ENCODE data around the gene PDE6C.

The PDE6C gene

GRCh38 chr10:93612311-93612710, at the start of gene PDE6C:
TSS of gene PDE6C (plus strand) at chr10:93612537. CDS start at chr10:93612726, 189 bp downstream.
- Histone ChIP-seq H3K27ac (ENCODE audit: low read depth, low read length) (no peak within 1 kb of the TSS), H3K9me3 (ENCODE audit: control insufficient read depth, insufficient read depth, low read depth, low read length) (no peaks in the 10 kb centered on the region), H3K36me3 (ENCODE audit: control insufficient read depth, insufficient read depth, low read length) (no peaks in the 10 kb centered on the region), H3K4me1 (ENCODE audit: control insufficient read depth, insufficient read depth, low read length) (no peaks in the 10 kb centered on the region), H3K4me3 (ENCODE audit: low read depth, low read length) (no peak within 1 kb of the TSS), H3K27me3 (ENCODE audit: control insufficient read depth, insufficient read depth, low read length) (0 out of 2 replicates have a peak, but pooled peaks cover 3% of the 10 kb centered on the region), H3K9ac (ENCODE audit: low read length) (no peak within 1 kb of the TSS)

- Histone ChIP-seq H3K36me3 (ENCODE audit: control insufficient read depth, insufficient read depth, low read length) (no peaks in the 10 kb centered on the region), H3K27ac (ENCODE audit: low read depth, low read length) (no peak overlapping the region), H3K27me3 (ENCODE audit: control insufficient read depth, insufficient read depth, low read length) (peaks cover 85% of the 10 kb centered on the region), H3K4me1 (ENCODE audit: control insufficient read depth, insufficient read depth, low read length) (no peaks in the 10 kb centered on the region), H3K4me3 (ENCODE audit: low read depth, low read length) (no peak overlapping the region), H3K9me3 (ENCODE audit: control insufficient read depth, insufficient read depth, low read depth, low read length) (no peaks in the 10 kb centered on the region), H3K9ac (ENCODE audit: low read length) (no peak overlapping the region)
Observed at GRCh38 chr10:93565446-93565845, 46.9 kb upstream of the PDE6C start.

GRCh38 chr10:93566435-93567276, 45.7 kb upstream of the PDE6C start, which contains the start of gene FFAR4:
TSS of gene FFAR4 (plus strand) at chr10:93566665. CDS start at chr10:93566721, 56 bp downstream.
- H3K36me3 ChIP-seq (ENCODE audit: control insufficient read depth, insufficient read depth, low read length): no peaks in the 10 kb centered on the region
- peaks cover 92% of the 10 kb centered on the region for H3K27me3 ChIP-seq (ENCODE audit: control insufficient read depth, insufficient read depth, low read length)
- no peaks in the 10 kb centered on the region for H3K4me1 ChIP-seq (ENCODE audit: control insufficient read depth, insufficient read depth, low read length)
- H3K9ac ChIP-seq (ENCODE audit: low read length): no peak within 1 kb of the TSS
- H3K9me3 ChIP-seq (ENCODE audit: control insufficient read depth, insufficient read depth, low read depth, low read length): no peaks in the 10 kb centered on the region
- peak within 1 kb of the TSS; percentile 77 for H3K4me3 ChIP-seq (ENCODE audit: low read depth, low read length)
- H3K27ac ChIP-seq (ENCODE audit: low read depth, low read length): no peak within 1 kb of the TSS

GRCh38 chr10:93567277-93568104, 44.8 kb upstream of the PDE6C start:
- Histone ChIP-seq H3K4me3 (ENCODE audit: low read depth, low read length) (peak overlapping the region; percentile 77), H3K36me3 (ENCODE audit: control insufficient read depth, insufficient read depth, low read length) (no peaks in the 10 kb centered on the region), H3K9ac (ENCODE audit: low read length) (no peak overlapping the region), H3K27ac (ENCODE audit: low read depth, low read length) (no peak overlapping the region), H3K27me3 (ENCODE audit: control insufficient read depth, insufficient read depth, low read length) (peaks cover 94% of the 10 kb centered on the region), H3K4me1 (ENCODE audit: control insufficient read depth, insufficient read depth, low read length) (no peaks in the 10 kb centered on the region), H3K9me3 (ENCODE audit: control insufficient read depth, insufficient read depth, low read depth, low read length) (no peaks in the 10 kb centered on the region)

GRCh38 chr10:93568105-93568390, 44.3 kb upstream of the PDE6C start:
- H3K36me3 ChIP-seq (ENCODE audit: control insufficient read depth, insufficient read depth, low read length): no peaks in the 10 kb centered on the region
- no peaks in the 10 kb centered on the region for H3K4me1 ChIP-seq (ENCODE audit: control insufficient read depth, insufficient read depth, low read length)
- H3K27ac ChIP-seq (ENCODE audit: low read depth, low read length): no peak overlapping the region
- peak overlapping the region; percentile 31 for H3K4me3 ChIP-seq (ENCODE audit: low read depth, low read length)
- H3K9me3 ChIP-seq (ENCODE audit: control insufficient read depth, insufficient read depth, low read depth, low read length): no peaks in the 10 kb centered on the region
- H3K9ac ChIP-seq (ENCODE audit: low read length): no peak overlapping the region
- H3K27me3 ChIP-seq (ENCODE audit: control insufficient read depth, insufficient read depth, low read length): peaks cover 97% of the 10 kb centered on the region

GRCh38 chr10:93570383-93570782, 42.0 kb upstream of the PDE6C start:
- Histone ChIP-seq H3K27ac (ENCODE audit: low read depth, low read length) (no peak overlapping the region), H3K9me3 (ENCODE audit: control insufficient read depth, insufficient read depth, low read depth, low read length) (no peaks in the 10 kb centered on the region), H3K27me3 (ENCODE audit: control insufficient read depth, insufficient read depth, low read length) (peaks cover 90% of the 10 kb centered on the region), H3K9ac (ENCODE audit: low read length) (no peak overlapping the region), H3K4me3 (ENCODE audit: low read depth, low read length) (no peak overlapping the region), H3K4me1 (ENCODE audit: control insufficient read depth, insufficient read depth, low read length) (no peaks in the 10 kb centered on the region), H3K36me3 (ENCODE audit: control insufficient read depth, insufficient read depth, low read length) (no peaks in the 10 kb centered on the region)

- Histone ChIP-seq H3K9me3 (ENCODE audit: control insufficient read depth, insufficient read depth, low read depth, low read length) (no peaks in the 10 kb centered on the region), H3K27ac (ENCODE audit: low read depth, low read length) (no peak overlapping the region), H3K4me1 (ENCODE audit: control insufficient read depth, insufficient read depth, low read length) (no peaks in the 10 kb centered on the region), H3K4me3 (ENCODE audit: low read depth, low read length) (no peak overlapping the region), H3K9ac (ENCODE audit: low read length) (no peak overlapping the region), H3K27me3 (ENCODE audit: control insufficient read depth, insufficient read depth, low read length) (peaks cover 71% of the 10 kb centered on the region), H3K36me3 (ENCODE audit: control insufficient read depth, insufficient read depth, low read length) (no peaks in the 10 kb centered on the region)
Observed at GRCh38 chr10:93572606-93573005, 39.7 kb upstream of the PDE6C start.

- no peaks in the 10 kb centered on the region for H3K4me1 ChIP-seq (ENCODE audit: control insufficient read depth, insufficient read depth, low read length)
- H3K9me3 ChIP-seq (ENCODE audit: control insufficient read depth, insufficient read depth, low read depth, low read length): no peaks in the 10 kb centered on the region
- H3K4me3 ChIP-seq (ENCODE audit: low read depth, low read length): no peak overlapping the region
- H3K9ac ChIP-seq (ENCODE audit: low read length): no peak overlapping the region
- peaks cover 64% of the 10 kb centered on the region for H3K27me3 ChIP-seq (ENCODE audit: control insufficient read depth, insufficient read depth, low read length)
- no peaks in the 10 kb centered on the region for H3K36me3 ChIP-seq (ENCODE audit: control insufficient read depth, insufficient read depth, low read length)
- H3K27ac ChIP-seq (ENCODE audit: low read depth, low read length): no peak overlapping the region
Observed at GRCh38 chr10:93573051-93573909, 39.1 kb upstream of the PDE6C start.

GRCh38 chr10:93573924-93574323, 38.4 kb upstream of the PDE6C start:
- Histone ChIP-seq H3K27ac (ENCODE audit: low read depth, low read length) (no peak overlapping the region), H3K9ac (ENCODE audit: low read length) (no peak overlapping the region), H3K4me3 (ENCODE audit: low read depth, low read length) (no peak overlapping the region), H3K4me1 (ENCODE audit: control insufficient read depth, insufficient read depth, low read length) (no peaks in the 10 kb centered on the region), H3K27me3 (ENCODE audit: control insufficient read depth, insufficient read depth, low read length) (peaks cover 58% of the 10 kb centered on the region), H3K36me3 (ENCODE audit: control insufficient read depth, insufficient read depth, low read length) (no peaks in the 10 kb centered on the region), H3K9me3 (ENCODE audit: control insufficient read depth, insufficient read depth, low read depth, low read length) (no peaks in the 10 kb centered on the region)

- Histone ChIP-seq H3K27me3 (ENCODE audit: control insufficient read depth, insufficient read depth, low read length) (peaks cover 28% of the 10 kb centered on the region), H3K9ac (ENCODE audit: low read length) (no peak overlapping the region), H3K27ac (ENCODE audit: low read depth, low read length) (no peak overlapping the region), H3K9me3 (ENCODE audit: control insufficient read depth, insufficient read depth, low read depth, low read length) (peaks cover 4% of the 10 kb centered on the region; the same call in 1 of the 2 replicates), H3K4me1 (ENCODE audit: control insufficient read depth, insufficient read depth, low read length) (no peaks in the 10 kb centered on the region), H3K4me3 (ENCODE audit: low read depth, low read length) (no peak overlapping the region), H3K36me3 (ENCODE audit: control insufficient read depth, insufficient read depth, low read length) (no peaks in the 10 kb centered on the region)
Observed at GRCh38 chr10:93576888-93577287, 35.4 kb upstream of the PDE6C start.

All from HUES6 (cell line).